Activated T-cell treated with anti-CD3 and anti-CD28 coated beads, Interleukin-2, amount 50 U/mL, for 72 hours (primary cell): ENCODE measurements around the gene IMMP1L. TPM values are rescaled to one million over a fixed set of nuclear protein-coding genes. Genes with fewer than 3 reads are reported as not detected.
A peak's percentile ranks its signal among the peaks of the same experiment; 100 is the strongest.

Experiments
- ATAC-seq, 2 donors: fragments of 150-1000 bp; cut with Tn5 transposase; replicated peaks in 1 of 2; 2 replicates each; pipeline ENCODE4 v1.10.0; 2021; ENCODE audit warnings: moderate library complexity in 2 of 2, mild to moderate bottlenecking in 1 of 2
- DNase-seq, 2 donors: peaks; one replicate each; pipeline ENCODE4 v3.0.0; 2021 to 2022; ENCODE audit warnings: mixed read lengths in 1 of 2
- H3K27ac Mint-ChIP-seq: one replicate; pipeline ENCODE4 v1.8.0; 2022; ENCODE audit warnings: mild to moderate bottlenecking, moderate library complexity, mixed read lengths
- H3K27me3 Mint-ChIP-seq: one replicate; pipeline ENCODE4 v1.8.0; 2022; ENCODE audit warnings: low read depth, mixed read lengths
- H3K36me3 Mint-ChIP-seq, 2 donors: one replicate each; pipeline ENCODE4 v1.8.0; 2022; ENCODE audit warnings: mixed read lengths in 2 of 2, mild to moderate bottlenecking in 1 of 2; ENCODE audit not compliant: insufficient read depth in 2 of 2
- H3K4me1 Mint-ChIP-seq: one replicate; pipeline ENCODE4 v1.8.0; 2022; ENCODE audit warnings: low read depth, mixed read lengths
- H3K4me3 Mint-ChIP-seq, 2 donors: one replicate each; pipeline ENCODE4 v1.8.0; 2022; ENCODE audit warnings: mild to moderate bottlenecking in 2 of 2, mixed read lengths in 2 of 2, moderate library complexity in 2 of 2
- H3K9me3 Mint-ChIP-seq, 2 donors: one replicate each; pipeline ENCODE4 v1.8.0; 2022; ENCODE audit warnings: mixed read lengths in 2 of 2
- total RNA-seq, 2 donors: library from RNA; stranded (reverse); gene quantifications; one replicate each; pipeline ENCODE4 v1.2.3, GENCODE V29; 2022

The IMMP1L gene
- total RNA-seq, 2 donors from 2014 or later = 27.0 to 33.3 TPM

GRCh38 chr11:31445621-31446020, 63.8 kb downstream of the IMMP1L start:
- ATAC-seq (no peak), DNase-seq (no peak)
- Mint-ChIP-seq H3K4me1 (peaks cover 5% of the 10 kb centered on the region), H3K36me3 (peaks cover 2 to 9% of the 10 kb centered on the region in 2 donors), H3K27ac (no peak overlapping the region), H3K27me3 (no peaks in the 10 kb centered on the region), H3K9me3 (peaks cover 0 to 4% of the 10 kb centered on the region in 2 donors), H3K4me3 (no peak overlapping the region)

GRCh38 chr11:31443802-31444201, 65.6 kb downstream of the IMMP1L start:
- no peaks in the 10 kb centered on the region for H3K27me3 Mint-ChIP-seq
- H3K36me3 Mint-ChIP-seq = peaks cover 2 to 9% of the 10 kb centered on the region in 2 donors
- ATAC-seq (peak in 1 of 2 donors; percentile 72), DNase-seq (no peak)
- H3K4me1 Mint-ChIP-seq = peaks cover 5% of the 10 kb centered on the region
- no peak overlapping the region for H3K27ac Mint-ChIP-seq
- no peak overlapping the region for H3K4me3 Mint-ChIP-seq
- H3K9me3 Mint-ChIP-seq = peaks cover 0 to 7% of the 10 kb centered on the region in 2 donors

- peaks cover 16% of the 10 kb centered on the region for H3K4me1 Mint-ChIP-seq
- H3K27me3 Mint-ChIP-seq = no peaks in the 10 kb centered on the region
- DNase-seq (no peak), ATAC-seq (no peak)
- peaks cover 2 to 9% of the 10 kb centered on the region in 2 donors for H3K36me3 Mint-ChIP-seq
- peaks cover 0 to 7% of the 10 kb centered on the region in 2 donors for H3K9me3 Mint-ChIP-seq
- no peak overlapping the region for H3K27ac Mint-ChIP-seq
- H3K4me3 Mint-ChIP-seq = no peak overlapping the region
Observed at GRCh38 chr11:31442086-31442485, 67.3 kb downstream of the IMMP1L start.

GRCh38 chr11:31441296-31441695, 68.1 kb downstream of the IMMP1L start:
- no peak overlapping the region for H3K4me3 Mint-ChIP-seq
- peaks cover 0 to 5% of the 10 kb centered on the region in 2 donors for H3K36me3 Mint-ChIP-seq
- ATAC-seq = no peak

GRCh38 chr11:31437742-31438435, 71.5 kb downstream of the IMMP1L start:
- Mint-ChIP-seq H3K4me3 (peak overlapping the region in 1 of 2 donors; percentile 25), H3K36me3 (no peaks in the 10 kb centered on the region), H3K27me3 (no peaks in the 10 kb centered on the region), H3K9me3 (peaks cover 0 to 3% of the 10 kb centered on the region in 2 donors), H3K27ac (no peak overlapping the region), H3K4me1 (peaks cover 11% of the 10 kb centered on the region)
- no peak for DNase-seq
- peak in 1 of 2 donors; percentile 9 for ATAC-seq

More at GRCh38 chr11:31441296-31441695, 68.1 kb downstream of the IMMP1L start:
- DNase-seq = no peak
- Mint-ChIP-seq H3K27me3 (no peaks in the 10 kb centered on the region), H3K9me3 (peaks cover 0 to 4% of the 10 kb centered on the region in 2 donors), H3K27ac (no peak overlapping the region), H3K4me1 (peaks cover 16% of the 10 kb centered on the region)

- ATAC-seq (no peak), DNase-seq (no peak)
- Mint-ChIP-seq H3K27ac (no peak overlapping the region), H3K36me3 (no peaks in the 10 kb centered on the region), H3K4me3 (no peak overlapping the region), H3K4me1 (peaks cover 11% of the 10 kb centered on the region), H3K27me3 (no peaks in the 10 kb centered on the region), H3K9me3 (no peaks in the 10 kb centered on the region)
Observed at GRCh38 chr11:31433851-31434250, 75.6 kb downstream of the IMMP1L start.

- H3K27me3 Mint-ChIP-seq = no peaks in the 10 kb centered on the region
- ATAC-seq (no peak), DNase-seq (no peak)
- no peaks in the 10 kb centered on the region for H3K9me3 Mint-ChIP-seq
- no peaks in the 10 kb centered on the region for H3K4me1 Mint-ChIP-seq
- H3K4me3 Mint-ChIP-seq = no peak overlapping the region
- no peak overlapping the region for H3K27ac Mint-ChIP-seq
- no peaks in the 10 kb centered on the region for H3K36me3 Mint-ChIP-seq
Observed at GRCh38 chr11:31424652-31425051, 84.8 kb downstream of the IMMP1L start.

GRCh38 chr11:31422703-31423102, 86.7 kb downstream of the IMMP1L start:
- no peaks in the 10 kb centered on the region for H3K36me3 Mint-ChIP-seq
- ATAC-seq (no peak), DNase-seq (no peak)
- no peak overlapping the region for H3K27ac Mint-ChIP-seq
- no peaks in the 10 kb centered on the region for H3K4me1 Mint-ChIP-seq
- no peaks in the 10 kb centered on the region for H3K9me3 Mint-ChIP-seq
- H3K27me3 Mint-ChIP-seq = no peaks in the 10 kb centered on the region
- H3K4me3 Mint-ChIP-seq = no peak overlapping the region

- no peak overlapping the region for H3K27ac Mint-ChIP-seq
- DNase-seq (no peak), ATAC-seq (no peak)
- no peaks in the 10 kb centered on the region for H3K36me3 Mint-ChIP-seq
- no peak overlapping the region for H3K4me3 Mint-ChIP-seq
- no peaks in the 10 kb centered on the region for H3K27me3 Mint-ChIP-seq
- no peaks in the 10 kb centered on the region for H3K9me3 Mint-ChIP-seq
- H3K4me1 Mint-ChIP-seq = no peaks in the 10 kb centered on the region
Observed at GRCh38 chr11:31421820-31422219, 87.6 kb downstream of the IMMP1L start.

- H3K9me3 Mint-ChIP-seq = no peaks in the 10 kb centered on the region
- no peak overlapping the region for H3K4me3 Mint-ChIP-seq
- ATAC-seq = no peak
- no peaks in the 10 kb centered on the region for H3K36me3 Mint-ChIP-seq
- DNase-seq = no peak
- H3K27me3 Mint-ChIP-seq = no peaks in the 10 kb centered on the region
- H3K4me1 Mint-ChIP-seq = no peaks in the 10 kb centered on the region
- no peak overlapping the region for H3K27ac Mint-ChIP-seq
Observed at GRCh38 chr11:31419669-31420068, 89.8 kb downstream of the IMMP1L start.

GRCh38 chr11:31419138-31419537, 90.3 kb downstream of the IMMP1L start:
- Mint-ChIP-seq H3K4me3 (no peak overlapping the region), H3K9me3 (no peaks in the 10 kb centered on the region), H3K27ac (no peak overlapping the region), H3K36me3 (no peaks in the 10 kb centered on the region), H3K4me1 (no peaks in the 10 kb centered on the region), H3K27me3 (no peaks in the 10 kb centered on the region)
- DNase-seq (no peak), ATAC-seq (no peak)

GRCh38 chr11:31417816-31418215, 91.6 kb downstream of the IMMP1L start:
- H3K4me1 Mint-ChIP-seq = no peaks in the 10 kb centered on the region
- H3K36me3 Mint-ChIP-seq = no peaks in the 10 kb centered on the region
- H3K27ac Mint-ChIP-seq = no peak overlapping the region
- H3K9me3 Mint-ChIP-seq = no peaks in the 10 kb centered on the region
- H3K27me3 Mint-ChIP-seq = no peaks in the 10 kb centered on the region
- no peak for DNase-seq
- no peak overlapping the region for H3K4me3 Mint-ChIP-seq
- ATAC-seq = no peak

- Mint-ChIP-seq H3K27me3 (no peaks in the 10 kb centered on the region), H3K4me1 (peaks cover 3% of the 10 kb centered on the region), H3K36me3 (no peaks in the 10 kb centered on the region), H3K27ac (no peak overlapping the region), H3K9me3 (no peaks in the 10 kb centered on the region), H3K4me3 (no peak overlapping the region)
- no peak for ATAC-seq
- DNase-seq = no peak
Observed at GRCh38 chr11:31417357-31417756, 92.1 kb downstream of the IMMP1L start.

- Mint-ChIP-seq H3K9me3 (no peaks in the 10 kb centered on the region), H3K27me3 (no peaks in the 10 kb centered on the region), H3K4me1 (peaks cover 4% of the 10 kb centered on the region)
Observed at GRCh38 chr11:31415435-31415834, 94.0 kb downstream of the IMMP1L start.

More at GRCh38 chr11:31415435-31415834, 94.0 kb downstream of the IMMP1L start:
- Mint-ChIP-seq H3K27ac (no peak overlapping the region), H3K4me3 (no peak overlapping the region), H3K36me3 (no peaks in the 10 kb centered on the region)
- DNase-seq (no peak), ATAC-seq (no peak)
